GM19043 (cell line): Measurements from ENCODE around the gene EAF2.

Experiments
- ATAC-seq: cut with Tn5 transposase; IDR thresholded peaks from one replicate; pipeline ENCODE4 v1.9.1; 2021; ENCODE audit warnings: low read depth; ENCODE audit not compliant: unreplicated experiment

EAF2 gene

GRCh38 chr3:121834671-121835464 lies at the start of gene EAF2, which contains the start of gene IQCB1:
TSS of gene EAF2 (plus strand) at chr3:121835209. CDS start at chr3:121835286, 77 bp downstream.
TSS of gene IQCB1 (minus strand) at chr3:121835060. CDS start at chr3:121828960, 6,100 bp downstream.
- peak; percentile 96 for ATAC-seq

GRCh38 chr3:121786485-121786884 lies 48.5 kb upstream of the EAF2 start:
- ATAC-seq: no peak

- peak; percentile 42 for ATAC-seq
Observed at GRCh38 chr3:121793078-121793477, 41.9 kb upstream of the EAF2 start.

GRCh38 chr3:121794264-121794983 lies 40.6 kb upstream of the EAF2 start:
- no peak for ATAC-seq

- ATAC-seq: no peak
Observed at GRCh38 chr3:121796970-121797369, 38.0 kb upstream of the EAF2 start.

- ATAC-seq: no peak
Observed at GRCh38 chr3:121800906-121801305, 34.1 kb upstream of the EAF2 start.

GRCh38 chr3:121803771-121804320 lies 31.2 kb upstream of the EAF2 start:
- ATAC-seq: no peak

- peak; percentile 98 for ATAC-seq
Observed at GRCh38 chr3:121809249-121809648, 25.8 kb upstream of the EAF2 start.

GRCh38 chr3:121817753-121818152 lies 17.3 kb upstream of the EAF2 start:
- no peak for ATAC-seq

- ATAC-seq: no peak
Observed at GRCh38 chr3:121818578-121818977, 16.4 kb upstream of the EAF2 start.

GRCh38 chr3:121819236-121819635 lies 15.8 kb upstream of the EAF2 start:
- ATAC-seq: no peak

GRCh38 chr3:121821421-121822199 lies 13.4 kb upstream of the EAF2 start:
- no peak for ATAC-seq

GRCh38 chr3:121822973-121823372 lies 12.0 kb upstream of the EAF2 start:
- no peak for ATAC-seq

- no peak for ATAC-seq
Observed at GRCh38 chr3:121834157-121834670, 795 bp upstream of the EAF2 start.

- ATAC-seq: peak; percentile 5
Observed at GRCh38 chr3:121835465-121835801, 424 bp downstream of the EAF2 start.

- ATAC-seq: no peak
Observed at GRCh38 chr3:121836064-121836463, 1.1 kb downstream of the EAF2 start.

GRCh38 chr3:121836481-121836880 lies 1.5 kb downstream of the EAF2 start:
- no peak for ATAC-seq

- no peak for ATAC-seq
Observed at GRCh38 chr3:121839962-121840361, 5.0 kb downstream of the EAF2 start.

- ATAC-seq: no peak
Observed at GRCh38 chr3:121844892-121845291, 9.9 kb downstream of the EAF2 start.

GRCh38 chr3:121852256-121852655 lies 17.2 kb downstream of the EAF2 start:
- no peak for ATAC-seq

GRCh38 chr3:121855555-121855954 lies 20.5 kb downstream of the EAF2 start:
- ATAC-seq: no peak
